GM21367 (cell line): ENCODE measurements around the gene ZCCHC3.
"Not testable (repeated sequence)": the region's sequence is repeated elsewhere in the genome, so short reads cannot be mapped to it uniquely, and the experiment has no call there.

Source experiments
- ATAC-seq: cut with Tn5 transposase; IDR thresholded peaks from one replicate; pipeline ENCODE4 v1.9.1; 2021; ENCODE audit not compliant: unreplicated experiment

ZCCHC3 gene

DNA sequence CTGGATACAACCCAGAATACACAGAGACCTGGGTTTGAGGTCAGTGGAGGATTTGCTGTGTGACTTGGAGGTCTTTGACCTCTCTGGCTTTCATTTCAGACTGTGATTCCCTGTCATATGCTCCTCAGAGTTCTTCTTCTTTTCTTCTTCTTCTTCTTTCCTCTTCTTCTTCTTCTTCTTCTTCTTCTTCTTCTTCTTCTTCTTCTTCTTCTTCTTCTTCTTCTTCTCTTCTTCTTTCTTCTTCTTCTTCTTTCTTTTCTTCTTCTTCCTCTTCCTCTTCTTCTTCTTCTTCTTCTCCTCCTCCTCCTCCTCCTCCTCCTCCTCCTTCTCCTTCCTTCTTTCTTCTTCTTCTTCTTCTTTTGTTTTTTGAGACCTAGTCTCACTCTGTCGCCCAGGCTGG lies 38.7 kb downstream of the ZCCHC3 start:
- not testable (repeated sequence) for ATAC-seq

DNA sequence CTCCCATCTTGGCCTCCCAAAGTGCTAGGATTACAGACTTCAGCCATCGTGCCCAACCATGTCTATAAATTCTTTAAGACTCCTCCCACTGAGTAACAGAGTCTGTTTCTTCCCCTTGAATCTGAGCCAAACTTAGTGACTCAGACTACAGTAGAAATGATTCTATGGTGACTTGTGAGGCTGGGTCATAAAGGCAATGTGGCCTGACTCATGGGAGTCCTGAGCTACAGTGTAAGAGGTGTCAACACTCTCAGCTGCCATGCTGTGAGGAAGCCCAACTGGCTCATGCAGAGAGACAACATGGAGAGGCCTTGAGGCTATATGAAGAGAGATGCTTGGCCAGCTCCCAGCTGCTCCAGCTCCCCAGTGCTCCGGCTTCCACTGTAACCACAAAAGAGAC lies 44.3 kb downstream of the ZCCHC3 start:
- no peak for ATAC-seq

DNA sequence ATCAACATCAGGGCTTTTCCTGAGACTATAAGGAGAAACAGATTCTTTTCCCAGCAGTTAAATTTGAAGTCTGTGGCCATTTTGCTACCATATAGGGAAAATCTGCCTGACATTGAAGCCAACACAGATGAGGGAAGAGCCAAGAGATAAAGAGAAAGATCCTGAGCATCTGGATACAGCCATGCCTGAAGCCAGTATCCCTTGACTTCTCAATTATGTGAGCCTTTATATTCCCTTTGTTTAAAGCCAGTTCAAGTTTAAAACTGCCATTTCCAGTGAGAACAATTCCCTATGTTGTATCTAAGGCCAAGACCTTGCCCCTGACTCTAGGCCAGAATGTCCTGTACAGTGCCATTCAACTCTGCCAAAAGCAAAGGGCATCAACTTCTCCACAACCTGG lies 45.7 kb downstream of the ZCCHC3 start:
- ATAC-seq, result no peak

DNA sequence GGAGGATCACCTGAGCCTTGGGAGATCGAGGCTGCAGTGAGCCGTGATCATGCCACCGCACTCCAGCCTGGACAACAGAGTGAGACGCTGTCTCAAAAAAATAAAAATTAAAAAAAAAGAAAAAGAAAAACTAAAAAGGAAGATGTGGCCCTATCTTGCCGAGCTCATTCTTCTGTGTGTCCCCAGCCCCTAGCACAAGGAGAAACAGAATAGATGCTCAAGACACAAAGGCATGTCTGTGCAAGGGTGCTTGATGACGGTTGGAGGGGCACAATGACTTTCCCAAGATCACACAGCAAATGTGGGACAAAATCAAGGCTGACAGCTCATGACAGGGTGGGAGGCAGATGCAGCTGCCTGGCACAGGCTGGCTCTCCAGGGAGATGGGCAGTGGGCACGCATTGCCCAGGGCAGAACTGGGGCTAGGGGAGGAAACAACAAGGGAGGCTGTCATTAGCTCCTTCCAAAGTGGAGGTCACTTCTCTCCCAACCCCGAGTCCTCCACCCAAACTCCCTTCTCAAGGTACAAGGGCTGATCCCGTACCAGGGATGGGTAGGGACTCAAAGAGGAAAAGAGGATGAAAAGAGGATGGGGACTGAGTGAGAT lies 48.8 kb downstream of the ZCCHC3 start:
- no peak for ATAC-seq

DNA sequence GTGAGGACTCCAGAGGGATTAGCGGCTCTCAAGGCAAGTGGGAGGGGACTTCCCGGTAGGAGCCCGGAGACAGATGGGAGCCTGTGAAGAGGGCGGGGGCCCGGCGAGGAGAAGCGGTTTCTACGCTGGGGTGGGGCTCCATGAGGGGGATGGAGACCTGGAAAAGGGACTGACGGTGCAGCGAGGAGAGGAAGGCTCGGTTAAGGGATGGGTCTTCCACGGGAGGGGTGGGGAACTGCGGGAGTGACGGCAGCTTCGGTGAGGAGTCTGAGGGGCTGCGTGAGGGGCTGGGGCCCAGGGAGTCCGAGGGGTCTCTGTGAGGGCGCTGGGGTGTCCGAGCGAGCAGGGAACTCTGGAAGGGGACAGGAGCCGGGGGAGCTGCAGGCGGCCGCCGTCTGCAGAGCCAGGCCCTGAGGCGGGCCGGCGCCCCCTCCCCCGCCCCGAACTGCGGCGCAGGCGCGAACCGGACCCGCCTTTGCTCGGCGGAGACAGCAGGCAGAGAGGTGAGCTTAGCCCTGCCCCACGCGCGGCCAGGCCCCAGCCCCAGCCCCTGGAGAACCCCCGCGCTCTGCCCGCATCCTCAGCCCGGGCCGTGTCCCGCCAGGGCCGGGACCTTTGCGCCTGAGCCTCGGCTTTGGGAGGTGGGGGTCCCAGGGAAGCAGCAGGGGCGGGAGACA lies 49.4 kb downstream of the ZCCHC3 start, which contains the start of gene NRSN2:
Gene NRSN2 (plus strand): TSS at position 472 of the 677 bp plus-strand sequence. CDS start 2,533 bp downstream, outside the sequence.
- ATAC-seq, result no peak

DNA sequence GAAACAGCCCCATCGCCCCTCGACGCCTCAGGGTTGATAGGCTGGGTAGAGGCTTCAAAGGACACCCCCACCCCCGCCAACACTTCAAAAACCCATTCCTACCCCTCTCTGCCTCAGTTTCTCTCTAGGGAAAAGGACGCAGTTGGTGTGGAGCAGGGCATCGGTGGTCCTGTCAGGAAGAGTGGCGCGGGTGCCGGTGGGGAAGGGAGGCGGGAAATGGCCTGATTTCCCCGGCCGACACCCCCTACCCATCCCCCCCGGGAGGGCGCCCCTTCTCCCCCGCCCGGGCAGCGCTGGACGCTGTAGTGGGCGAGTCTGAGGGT lies 49.9 kb downstream of the ZCCHC3 start:
- ATAC-seq, result no peak

DNA sequence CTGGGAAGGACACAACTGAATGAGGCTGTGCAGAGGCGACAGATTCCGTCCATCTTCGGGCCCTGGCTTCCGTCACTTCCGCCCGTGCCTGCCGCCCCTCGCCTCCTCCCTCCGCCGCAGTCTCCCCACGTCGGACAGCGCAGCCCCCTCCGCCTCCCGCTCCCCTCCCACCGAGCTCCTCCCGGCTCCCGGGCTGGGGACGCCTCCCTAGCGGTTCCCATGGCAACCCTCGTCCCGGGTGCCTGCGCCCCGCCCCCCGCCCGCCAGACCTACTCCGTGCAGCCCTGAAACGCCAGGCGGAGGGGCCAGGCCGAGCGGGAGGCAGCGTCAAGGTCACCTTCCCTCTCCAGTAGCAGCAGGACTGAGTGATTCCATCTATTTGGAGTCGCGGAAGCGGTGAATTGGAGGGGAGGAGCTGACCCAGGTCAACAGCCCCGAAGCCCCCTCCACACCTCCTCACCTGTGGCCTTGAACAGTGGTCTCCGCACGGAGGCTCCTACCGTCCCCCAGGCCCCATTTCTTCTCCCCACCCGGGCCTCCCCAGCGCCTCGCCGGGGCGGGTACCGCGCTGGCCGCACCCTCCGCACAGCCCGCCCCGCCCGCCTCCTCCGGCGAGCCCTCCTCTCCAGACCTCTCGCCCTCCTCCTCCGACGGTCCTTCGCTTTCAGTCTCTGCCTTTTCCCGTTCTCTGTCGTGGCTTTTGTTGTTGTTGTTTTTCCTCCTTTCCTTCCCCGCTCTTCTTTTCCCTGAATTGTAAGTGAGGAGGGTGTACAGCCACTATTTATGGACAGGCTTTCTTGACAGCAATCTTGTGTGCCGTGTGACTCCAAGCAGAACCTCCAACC lies 50.5 kb downstream of the ZCCHC3 start:
- peak; percentile 75 for ATAC-seq

DNA sequence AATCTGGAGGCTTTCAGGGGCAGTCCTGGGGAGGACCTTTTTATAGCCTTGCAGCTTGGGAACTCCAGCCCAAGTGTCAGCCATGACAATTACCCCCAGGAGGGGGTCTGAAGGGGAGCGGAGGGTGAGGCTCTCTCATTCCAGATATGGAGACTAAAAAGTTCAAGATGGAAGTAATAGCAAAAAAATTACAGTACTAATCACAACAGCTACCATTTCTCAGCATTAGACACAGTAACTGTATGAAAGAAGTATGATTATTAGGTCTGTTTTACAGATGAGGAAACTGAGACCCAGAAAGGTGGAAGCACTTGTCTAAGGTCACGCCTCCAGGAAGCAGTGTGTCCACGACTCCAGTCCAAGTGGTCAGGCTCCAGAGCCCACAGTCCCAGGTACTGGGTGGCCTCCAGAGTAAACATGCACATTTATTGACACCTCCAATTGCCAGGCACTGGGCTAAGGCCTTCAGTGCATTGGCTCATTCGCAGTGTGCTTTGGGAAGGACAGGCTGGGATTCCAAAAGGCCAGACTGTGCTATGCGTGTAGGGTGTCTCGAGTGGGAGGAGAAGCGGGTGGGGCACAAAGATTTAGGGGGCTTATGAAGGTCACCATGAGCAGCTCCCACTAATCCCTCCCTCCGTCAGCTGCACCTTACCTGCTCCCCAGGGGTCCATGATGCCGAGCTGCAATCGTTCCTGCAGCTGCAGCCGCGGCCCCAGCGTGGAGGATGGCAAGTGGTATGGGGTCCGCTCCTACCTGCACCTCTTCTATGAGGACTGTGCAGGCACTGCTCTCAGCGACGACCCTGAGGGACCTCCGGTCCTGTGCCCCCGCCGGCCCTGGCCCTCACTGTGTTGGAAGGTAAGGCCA lies 51.8 kb downstream of the ZCCHC3 start:
- no peak for ATAC-seq
